GM19035 (cell line): ENCODE measurements around the gene SSMEM1.
"Not testable (repeated sequence)": the region's sequence is repeated elsewhere in the genome, so short reads cannot be mapped to it uniquely, and the experiment has no call there.

Source experiments
- ATAC-seq: cut with Tn5 transposase; IDR thresholded peaks from one replicate; pipeline ENCODE4 v1.9.1; 2021; ENCODE audit not compliant: unreplicated experiment

SSMEM1 gene

GRCh38 chr7:130210181-130210935 is 2.7 kb downstream of the SSMEM1 start:
- ATAC-seq, result no peak

DNA sequence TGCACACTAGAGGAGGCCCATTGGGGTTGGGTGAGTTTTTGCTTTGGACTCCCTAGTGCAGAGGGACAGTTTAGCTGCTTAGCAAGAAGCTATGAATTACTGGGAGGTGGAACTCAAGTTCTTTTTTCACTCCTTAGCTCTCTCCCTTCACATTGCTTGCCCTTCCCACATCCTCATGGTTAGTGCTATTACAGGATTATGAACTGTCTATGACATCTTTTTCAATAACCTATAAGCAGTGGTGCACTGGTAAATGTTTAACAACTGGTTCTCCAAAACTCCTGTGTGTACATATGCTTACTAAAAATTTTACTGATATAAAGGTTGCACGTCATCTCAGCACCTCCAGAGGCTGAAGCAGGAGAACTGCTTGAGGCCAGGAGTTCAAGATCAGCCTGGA is 6.2 kb downstream of the SSMEM1 start:
- no peak for ATAC-seq

- ATAC-seq, result no peak
These were observed 8.4 kb downstream of the SSMEM1 start for GRCh38 chr7:130216025-130216424.

DNA sequence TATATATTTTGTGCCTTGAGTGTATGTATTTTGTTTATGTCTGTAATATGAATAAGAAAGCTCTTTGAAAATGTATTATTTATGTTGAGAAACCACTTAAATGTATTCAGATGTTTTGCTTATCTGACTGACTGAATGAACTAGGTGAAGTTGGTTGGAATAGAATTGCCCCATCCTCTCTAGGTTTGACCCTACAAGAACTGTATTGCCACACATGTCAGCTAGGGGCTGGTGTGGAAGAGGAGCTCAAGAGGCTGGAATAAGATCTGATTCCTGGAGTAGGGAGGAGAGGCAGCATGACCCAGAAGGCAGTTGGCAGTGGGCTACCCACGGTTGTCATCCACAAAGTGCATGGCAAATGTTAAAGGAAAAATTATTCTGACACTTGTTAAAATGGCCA is 9.1 kb downstream of the SSMEM1 start:
- ATAC-seq, result no peak

GRCh38 chr7:130218806-130219620 is 11.4 kb downstream of the SSMEM1 start:
- ATAC-seq, result no peak

DNA sequence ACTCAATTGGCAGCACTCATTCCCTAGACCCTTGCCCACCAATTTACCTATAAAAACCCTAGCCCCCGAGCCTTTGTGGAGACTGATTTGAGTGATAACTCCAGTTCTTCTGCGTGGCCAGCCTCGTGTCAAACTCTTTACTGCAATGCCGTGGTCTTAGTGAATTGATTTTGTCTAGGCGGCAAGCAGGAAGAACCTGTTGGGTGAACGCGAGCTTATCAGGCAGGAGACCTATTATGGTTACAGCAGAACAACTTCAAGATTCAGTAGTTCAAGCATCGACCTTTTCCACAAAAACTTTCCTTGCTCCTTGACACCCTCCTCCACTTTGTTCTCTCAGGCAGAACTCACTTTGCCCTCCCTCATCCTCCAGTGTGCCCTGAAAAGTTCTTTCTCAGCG is 12.2 kb downstream of the SSMEM1 start:
- no peak for ATAC-seq

GRCh38 chr7:130221746-130222145 is 14.1 kb downstream of the SSMEM1 start:
- ATAC-seq, result no peak

DNA sequence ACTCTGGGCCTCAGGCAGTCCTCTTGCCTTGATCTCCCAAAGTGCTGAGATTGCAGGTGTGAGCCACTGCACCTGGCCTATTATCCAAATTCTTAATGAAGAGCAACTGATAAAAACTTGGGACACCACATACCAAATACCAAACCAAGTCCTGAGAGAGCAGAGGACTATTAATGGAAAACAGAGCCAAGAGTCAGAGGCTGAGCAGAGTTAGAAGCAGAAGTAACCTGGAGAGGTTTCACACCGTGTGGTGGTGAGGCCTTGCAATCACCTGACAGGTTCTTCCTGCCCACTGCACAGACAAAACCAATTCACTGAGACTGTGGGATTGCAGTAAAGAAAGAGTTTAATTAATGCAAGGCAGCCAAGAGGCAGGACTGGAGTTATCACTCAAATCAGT is 16.0 kb downstream of the SSMEM1 start:
- no peak for ATAC-seq

DNA sequence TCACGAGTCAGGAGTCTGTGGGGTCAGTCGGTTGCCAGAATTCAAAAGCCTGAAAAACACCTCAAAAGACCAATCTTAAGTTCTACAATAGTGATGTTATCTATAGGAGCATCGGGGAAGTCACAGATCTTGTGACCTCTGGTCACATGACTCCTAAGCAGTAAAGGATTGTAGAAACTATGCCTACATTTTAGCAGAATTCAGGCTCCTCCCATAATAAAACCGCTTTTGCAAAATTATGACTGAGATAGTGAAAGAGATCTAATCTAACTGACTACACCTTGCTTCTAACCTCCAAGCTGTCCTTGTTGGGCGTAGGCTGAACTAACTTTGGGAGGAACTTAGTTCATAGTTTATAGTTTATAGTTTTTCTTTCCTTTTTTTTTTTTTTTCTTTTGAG is 16.6 kb downstream of the SSMEM1 start:
- ATAC-seq, result no peak

GRCh38 chr7:130224923-130225322 is 17.3 kb downstream of the SSMEM1 start:
- not testable (repeated sequence) for ATAC-seq

DNA sequence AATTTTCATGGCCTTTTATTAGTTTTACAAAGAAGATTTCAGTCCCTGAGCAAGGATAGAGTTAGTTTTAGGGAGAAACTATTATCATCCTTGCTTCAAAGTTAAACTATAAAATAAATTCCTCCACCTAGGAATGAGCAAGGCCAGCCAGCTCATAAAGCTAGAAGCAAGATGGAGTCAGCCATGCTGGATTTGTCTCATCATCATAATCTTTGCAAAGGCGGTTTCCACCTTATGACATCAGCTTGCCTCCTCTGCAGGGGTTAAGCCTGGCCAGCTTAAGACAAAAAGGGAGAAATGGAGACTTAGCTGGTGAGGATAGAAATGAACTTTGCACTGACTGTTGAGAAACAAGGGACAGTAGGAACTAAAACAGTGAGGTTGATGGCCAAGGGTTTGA is 18.7 kb downstream of the SSMEM1 start:
- no peak for ATAC-seq

GRCh38 chr7:130227883-130228575 is 20.4 kb downstream of the SSMEM1 start:
- ATAC-seq, result no peak

DNA sequence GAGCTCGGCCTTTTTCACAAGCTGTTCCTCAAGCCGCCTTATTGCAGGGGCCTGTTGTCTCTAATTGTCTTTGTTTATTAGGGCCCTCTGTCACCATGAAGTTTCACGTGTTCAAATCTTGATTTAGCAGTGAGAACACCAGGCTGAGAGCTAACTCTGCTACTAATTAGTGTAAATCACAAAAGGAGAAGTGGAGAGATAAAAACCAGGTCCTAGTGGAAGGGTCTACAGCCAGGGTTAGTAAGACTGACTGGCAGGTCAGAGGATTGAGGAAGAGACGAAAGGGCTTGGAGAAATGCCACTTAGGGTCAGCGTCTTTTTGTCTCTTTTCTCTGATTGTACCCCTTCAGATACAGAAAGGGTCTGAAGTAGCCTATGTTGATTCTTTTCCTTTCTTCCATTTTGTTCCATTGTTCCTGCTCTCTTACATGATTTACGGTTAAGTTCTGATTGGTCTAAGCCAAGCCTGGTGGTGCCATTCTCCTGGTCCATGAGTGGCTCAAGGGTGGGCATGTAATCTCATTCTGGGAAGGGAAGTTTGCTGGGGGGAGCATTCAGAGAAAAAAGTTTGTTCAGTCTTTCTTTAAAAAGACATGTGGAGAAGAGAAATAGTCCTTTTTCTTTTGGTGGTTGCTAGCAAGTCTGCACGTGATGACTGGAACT is 21.3 kb downstream of the SSMEM1 start:
- no peak for ATAC-seq

- not testable (repeated sequence) for ATAC-seq
These were observed 22.3 kb downstream of the SSMEM1 start for GRCh38 chr7:130229981-130230380.

GRCh38 chr7:130231792-130232191 is 24.1 kb downstream of the SSMEM1 start:
- no peak for ATAC-seq

DNA sequence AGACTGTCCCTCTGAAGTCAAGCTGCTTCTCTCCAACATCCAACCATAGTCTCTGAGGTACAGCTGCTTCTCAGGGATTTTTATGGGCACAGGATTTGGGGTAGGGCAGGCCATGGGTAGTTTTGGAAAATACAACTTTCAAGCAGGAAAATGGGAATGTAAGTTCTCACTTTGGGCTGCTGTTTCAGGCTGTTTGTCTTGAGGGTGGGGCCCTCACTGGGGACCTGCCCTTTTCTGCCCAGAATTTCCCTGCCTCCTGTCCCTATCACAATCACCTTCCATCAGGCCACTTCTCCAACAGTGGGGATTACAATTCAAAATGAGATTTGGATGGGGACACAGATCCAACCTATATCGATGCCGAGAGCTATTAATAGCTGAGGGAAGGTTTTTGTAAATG is 24.5 kb downstream of the SSMEM1 start:
- ATAC-seq, result no peak

- no peak for ATAC-seq
These were observed 26.4 kb downstream of the SSMEM1 start for GRCh38 chr7:130234078-130234477.

DNA sequence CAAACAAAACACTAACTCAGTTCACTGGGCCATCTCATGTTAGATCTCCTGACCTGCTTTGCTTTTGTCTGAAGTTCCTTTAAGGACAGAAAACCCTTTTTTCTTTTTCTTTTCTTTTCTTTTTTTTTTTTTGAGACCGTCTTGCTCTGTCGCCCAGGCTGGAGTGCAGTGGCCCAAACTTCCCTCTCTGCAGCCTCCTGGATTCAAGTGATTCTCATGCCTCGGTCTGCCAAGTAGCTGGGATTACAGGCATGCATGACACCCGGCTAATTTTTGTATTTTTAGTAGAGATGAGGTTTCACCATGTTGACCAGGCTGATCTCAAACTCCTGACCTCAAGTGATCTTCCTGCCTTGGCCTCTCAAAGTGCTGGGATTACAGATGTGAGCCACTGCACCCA is 28.7 kb downstream of the SSMEM1 start:
- ATAC-seq, result not testable (repeated sequence)

GRCh38 chr7:130240240-130240639 is 32.6 kb downstream of the SSMEM1 start:
- no peak for ATAC-seq

- ATAC-seq, result no peak
These were observed 34.7 kb downstream of the SSMEM1 start for GRCh38 chr7:130242198-130243014.
